Kidney (tissue), 14 donors: ENCODE measurements around the gene C20orf204. TPM values are rescaled to one million over a fixed set of nuclear protein-coding genes. Genes with fewer than 3 reads are reported as not detected.

Experiments used
- DNase-seq, 5 donors: peaks; one replicate each; pipeline ENCODE4 v3.0.0-alpha.2; 2013 to 2020
- FAIRE-seq: peaks from 2 replicates; lab custom pipeline; 2012; peaks lifted over from hg19 to GRCh38; lab: Jason Lieb, UNC
- H3K27ac ChIP-seq, 2 donors: one replicate each; pipeline ENCODE4 v1.7.0; 2013; ENCODE audit warnings: low read depth in 2 of 2, low read length in 2 of 2, inconsistent platforms in 1 of 2
- H3K27me3 ChIP-seq: one replicate; pipeline ENCODE4 v1.7.1; 2013; ENCODE audit warnings: low read length, inconsistent platforms; ENCODE audit not compliant: control insufficient read depth, insufficient read depth
- H3K36me3 ChIP-seq, 3 donors: one replicate each; pipeline versions ENCODE4 v1.7.0 to v1.7.1; 2013; ENCODE audit warnings: low read length in 3 of 3, control low read depth in 1 of 3, inconsistent platforms in 1 of 3; ENCODE audit not compliant: insufficient read depth in 3 of 3, control insufficient read depth in 2 of 3
- H3K4me1 ChIP-seq, 3 donors: one replicate each; pipeline versions ENCODE4 v1.7.0 to v1.7.1; 2013; ENCODE audit warnings: low read length in 3 of 3, inconsistent platforms in 1 of 3, low read depth in 1 of 3; ENCODE audit not compliant: control insufficient read depth in 2 of 3, insufficient read depth in 2 of 3
- H3K4me3 ChIP-seq, 3 donors: one replicate each; pipeline versions ENCODE4 v1.7.0 to v1.8.1; 2013; ENCODE audit warnings: low read length in 3 of 3, control low read depth in 1 of 3, inconsistent platforms in 1 of 3
- H3K9ac ChIP-seq, 3 donors: one replicate each; pipeline versions ENCODE4 v1.7.0 to v1.7.1; 2013; ENCODE audit warnings: low read length in 3 of 3, control low read depth in 1 of 3, inconsistent platforms in 1 of 3
- H3K9me3 ChIP-seq, 3 donors: one replicate each; pipeline versions ENCODE4 v1.7.0 to v1.7.1; 2013; ENCODE audit warnings: low read length in 3 of 3, control low read depth in 1 of 3, inconsistent platforms in 1 of 3; ENCODE audit not compliant: control insufficient read depth in 2 of 3, insufficient read depth in 1 of 3
- intact Hi-C: fragments of 100-400 bp; cut with DNase I; formaldehyde crosslinking; loops from one replicate; pipeline ENCODE4 v1.11.1; 2022
- polyA plus RNA-seq: library from polyadenylated mRNA; stranded (reverse); fragments of 350-450 nt; fragmentation: Illumina TruSeq; extraction: RNeasy Lipid Tissue Mini Kit (QIAGEN cat#74804); gene quantifications from one replicate; pipeline ENCODE4 v1.2.3, GENCODE V29; 2014; ENCODE audit warnings: low read depth, low replicate concordance; ENCODE audit not compliant: insufficient read depth
- total RNA-seq: library from RNA; stranded (reverse); fragmentation: NEBNext Ultra II Directional; extraction: Animal tissue kit (Norgen Biotek cat#: 25700); gene quantifications from one replicate; pipeline ENCODE4 v1.2.1, GENCODE V29; 2021
- TF ChIP-seq, protein P1 (sequence below): IDR thresholded peaks from 3 replicates; pipeline ENCODE4 v1.5.1; 2012; ENCODE audit warnings: mild to moderate bottlenecking, moderate library complexity, borderline replicate concordance; ENCODE audit not compliant: insufficient read depth; ENCODE audit errors: extremely low read depth
- donor health status: control.
- donor health status: control.
- donor health status: control.
- donor health status: control.
- donor health status: control.
- donor health status: DM: yes; HTN: yes; CAD: no.
- donor health status: Normal renal cell carcinoma (clear cell type).

The C20orf204 gene
- total and polyA plus RNA-seq, 2 donors from 2014 or later, result 0.75 to 2.4 TPM

DNA sequence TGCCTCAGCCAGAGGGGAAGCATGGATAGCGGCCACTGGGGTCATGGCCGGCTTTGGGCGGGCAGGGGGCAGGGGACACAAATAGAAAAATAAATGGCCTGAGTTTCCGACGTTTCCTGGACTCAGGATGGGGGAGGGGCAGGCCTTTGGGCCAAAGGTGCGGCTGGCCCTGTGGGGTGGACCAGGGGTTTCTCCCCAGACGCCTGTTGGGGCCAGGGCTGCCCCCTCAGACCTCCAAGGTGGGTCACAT, 20.6 kb downstream of the C20orf204 start:
- no peaks in the 10 kb centered on the region for H3K27me3 ChIP-seq
- peaks cover 0 to 24% (median 0%) of the 10 kb centered on the region in 3 donors for H3K4me1 ChIP-seq
- no peak overlapping the region for H3K4me3 ChIP-seq
- peak overlapping the region; percentile 68 to 77 for H3K27ac ChIP-seq
- no peaks in the 10 kb centered on the region for H3K36me3 ChIP-seq
- FAIRE-seq, result no peak
- TF ChIP-seq, protein P1, sequence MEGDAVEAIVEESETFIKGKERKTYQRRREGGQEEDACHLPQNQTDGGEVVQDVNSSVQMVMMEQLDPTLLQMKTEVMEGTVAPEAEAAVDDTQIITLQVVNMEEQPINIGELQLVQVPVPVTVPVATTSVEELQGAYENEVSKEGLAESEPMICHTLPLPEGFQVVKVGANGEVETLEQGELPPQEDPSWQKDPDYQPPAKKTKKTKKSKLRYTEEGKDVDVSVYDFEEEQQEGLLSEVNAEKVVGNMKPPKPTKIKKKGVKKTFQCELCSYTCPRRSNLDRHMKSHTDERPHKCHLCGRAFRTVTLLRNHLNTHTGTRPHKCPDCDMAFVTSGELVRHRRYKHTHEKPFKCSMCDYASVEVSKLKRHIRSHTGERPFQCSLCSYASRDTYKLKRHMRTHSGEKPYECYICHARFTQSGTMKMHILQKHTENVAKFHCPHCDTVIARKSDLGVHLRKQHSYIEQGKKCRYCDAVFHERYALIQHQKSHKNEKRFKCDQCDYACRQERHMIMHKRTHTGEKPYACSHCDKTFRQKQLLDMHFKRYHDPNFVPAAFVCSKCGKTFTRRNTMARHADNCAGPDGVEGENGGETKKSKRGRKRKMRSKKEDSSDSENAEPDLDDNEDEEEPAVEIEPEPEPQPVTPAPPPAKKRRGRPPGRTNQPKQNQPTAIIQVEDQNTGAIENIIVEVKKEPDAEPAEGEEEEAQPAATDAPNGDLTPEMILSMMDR, result no peak
- DNase-seq, result peak in 1 of 5 donors; percentile 51
- no peaks in the 10 kb centered on the region for H3K9me3 ChIP-seq
- intact Hi-C loops, result loop anchor here (5.0 kb wide), 1 partner anchor 434 kb away; no protein-coding TSS in a partner anchor
- no peak overlapping the region for H3K9ac ChIP-seq

DNA sequence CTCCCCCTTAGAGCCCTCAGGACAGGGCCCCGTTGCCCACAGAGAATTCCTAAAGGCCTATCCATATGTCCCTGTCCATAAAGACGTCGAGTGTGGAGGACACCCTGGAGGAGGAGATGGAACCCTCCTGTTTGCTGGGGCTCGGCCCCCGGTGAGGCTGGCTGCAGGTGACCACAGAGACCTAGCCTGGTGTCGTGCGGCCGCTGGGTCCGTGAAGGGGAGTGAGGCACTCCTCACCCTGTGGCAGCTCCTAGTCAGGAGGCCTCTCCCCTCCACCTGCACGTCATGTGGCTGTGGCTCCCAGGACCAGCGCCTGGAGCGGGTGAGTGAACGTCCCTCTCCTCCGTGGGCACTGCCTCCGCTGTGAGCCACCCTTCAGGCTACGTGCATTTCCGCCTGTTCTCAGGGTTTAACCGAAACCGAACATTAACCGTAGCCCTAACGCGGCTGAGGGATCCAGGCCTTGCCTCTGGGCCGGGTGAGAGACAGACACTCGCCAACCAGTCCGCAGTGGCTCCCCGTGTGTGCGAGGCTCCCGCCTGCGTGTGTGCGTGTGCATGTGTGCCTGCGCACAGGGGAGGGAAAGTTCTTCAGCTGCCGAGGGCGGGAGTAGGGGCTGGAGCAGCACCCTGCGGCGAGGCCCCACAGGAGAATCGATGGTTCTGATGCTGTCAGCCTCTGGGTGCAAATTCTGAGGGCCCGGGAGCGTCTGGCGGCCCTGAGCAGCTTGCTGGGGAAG, 21.1 kb downstream of the C20orf204 start:
- Histone ChIP-seq H3K36me3 (no peaks in the 10 kb centered on the region), H3K9me3 (no peaks in the 10 kb centered on the region), H3K27me3 (no peaks in the 10 kb centered on the region), H3K27ac (peak overlapping the region; percentile 68 to 77), H3K4me3 (peak overlapping the region in 1 of 3 donors; percentile 29), H3K9ac (no peak overlapping the region), H3K4me1 (peaks cover 0 to 23% (median 0%) of the 10 kb centered on the region in 3 donors)
- TF ChIP-seq, protein P1, result no peak
- intact Hi-C loops, result loop anchor here (5.0 kb wide), 1 partner anchor 435 kb away; no protein-coding TSS in a partner anchor
- no peak for FAIRE-seq
- no peak for DNase-seq

DNA sequence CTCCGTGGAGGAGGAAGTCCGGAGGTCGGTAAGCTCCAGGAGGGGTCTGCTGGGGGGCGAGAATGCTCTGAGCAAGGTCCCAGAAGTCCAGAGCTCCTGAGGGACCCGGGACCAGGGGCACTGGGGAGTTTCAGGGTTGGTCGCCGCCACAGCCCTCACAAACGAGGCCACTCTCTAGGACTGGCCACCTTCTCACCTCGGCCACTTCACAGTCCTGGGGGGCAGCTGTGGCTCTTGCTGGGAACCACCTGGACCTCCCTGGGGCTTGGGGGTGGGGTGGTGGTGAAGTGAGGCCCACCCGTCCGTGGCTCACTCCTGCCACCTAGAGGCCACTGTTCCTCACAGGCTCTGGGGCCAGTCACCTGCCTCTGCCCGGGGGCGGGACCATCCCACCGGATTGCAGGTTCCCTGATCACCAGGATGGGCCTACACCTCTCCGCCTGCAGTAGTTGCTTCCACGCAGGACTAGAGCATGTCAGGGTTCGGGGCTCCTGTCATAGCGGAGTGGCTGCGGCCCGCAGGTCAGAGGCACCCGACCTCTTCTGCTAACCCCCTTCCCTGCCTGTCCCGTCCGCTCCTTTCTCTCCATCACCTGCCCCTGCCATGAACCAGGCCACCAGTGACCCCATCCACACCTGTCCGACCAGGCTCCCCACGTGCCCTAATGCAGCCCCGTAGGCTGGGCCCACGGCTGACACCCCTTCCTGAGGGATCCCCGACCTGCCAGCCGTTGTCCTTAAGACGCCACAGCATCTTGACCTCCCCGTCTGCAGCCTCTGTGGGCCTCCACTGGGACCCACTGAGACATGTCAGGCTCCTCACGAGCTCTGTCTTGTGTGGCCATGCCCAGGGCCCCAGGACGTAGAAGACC, 21.9 kb downstream of the C20orf204 start:
- no peak for FAIRE-seq
- peak overlapping the region; percentile 7 to 68 for H3K27ac ChIP-seq
- no peaks in the 10 kb centered on the region for H3K9me3 ChIP-seq
- H3K4me3 ChIP-seq, result peak overlapping the region in 1 of 3 donors; percentile 29
- H3K27me3 ChIP-seq, result no peaks in the 10 kb centered on the region
- no peaks in the 10 kb centered on the region for H3K36me3 ChIP-seq
- peaks cover 0 to 27% (median 0%) of the 10 kb centered on the region in 3 donors for H3K4me1 ChIP-seq
- TF ChIP-seq, protein P1, result peak; percentile 72
- peak in 4 of 5 donors; percentile 82 to 93 (median 89) for DNase-seq
- H3K9ac ChIP-seq, result no peak overlapping the region
- intact Hi-C loops, result loop anchor here (5.0 kb wide), 1 partner anchor 436 kb away; no protein-coding TSS in a partner anchor
